Spleen (tissue), 11 donors: ENCODE measurements around the gene MTX1. TPM values are rescaled to one million over a fixed set of nuclear protein-coding genes. Genes with fewer than 3 reads are reported as not detected.
A peak's percentile ranks its signal among the peaks of the same experiment; 100 is the strongest.

Experiments
- DNase-seq: peaks from one replicate; pipeline ENCODE4 v3.0.0-alpha.2; 2020
- H3K27ac ChIP-seq, 8 donors: fragments of 200-600 bp; sonication (generic) in 7 of 8; 1 replicate in 4 of 8; 2 replicates in 4 of 8; pipeline versions ENCODE4 v1.5.0 to v1.8.0; 2016 to 2021; ENCODE audit warnings: inconsistent platforms in 4 of 8, mild to moderate bottlenecking in 4 of 8, moderate library complexity in 1 of 8
- H3K27me3 ChIP-seq, 7 donors: fragments of 200-600 bp; sonication (generic) in 6 of 7; replicated peaks in 1 of 7; 1 replicate in 4 of 7; 2 replicates in 3 of 7; pipeline versions ENCODE4 v1.5.0 to v1.8.0; 2016 to 2021; ENCODE audit warnings: inconsistent platforms in 3 of 7, mild to moderate bottlenecking in 1 of 7
- H3K36me3 ChIP-seq, 6 donors: fragments of 200-600 bp; sonication (generic) in 5 of 6; 1 replicate in 4 of 6; 2 replicates in 2 of 6; pipeline versions ENCODE4 v1.5.0 to v1.8.0; 2016 to 2021; ENCODE audit warnings: inconsistent platforms in 2 of 6
- H3K4me1 ChIP-seq, 6 donors: fragments of 200-600 bp; sonication (generic) in 5 of 6; 1 replicate in 3 of 6; 2 replicates in 3 of 6; pipeline versions ENCODE4 v1.5.0 to v1.8.0; 2016 to 2021; ENCODE audit warnings: inconsistent platforms in 3 of 6
- H3K4me3 ChIP-seq, 8 donors: fragments of 200-600 bp; sonication (generic) in 7 of 8; 1 replicate in 4 of 8; 2 replicates in 4 of 8; pipeline versions ENCODE4 v1.5.0 to v1.8.0; 2016 to 2021; ENCODE audit warnings: inconsistent platforms in 4 of 8, mild to moderate bottlenecking in 4 of 8, moderate library complexity in 2 of 8
- H3K9me3 ChIP-seq, 8 donors: fragments of 200-600 bp; sonication (generic) in 7 of 8; 1 replicate in 4 of 8; 2 replicates in 4 of 8; pipeline versions ENCODE4 v1.5.0 to v1.8.0; 2016 to 2021; ENCODE audit warnings: inconsistent platforms in 4 of 8
- CTCF ChIP-seq, 11 experiments: fragments of 200-600 bp in 7 of 11; fragments of 450-650 bp in 4 of 11; sonication (generic) in 4 of 11; IDR thresholded peaks in 8 of 11; conservative IDR thresholded peaks in 3 of 11; 1 replicate in 7 of 11; 2 replicates in 4 of 11; pipeline versions ENCODE4 v1.4.0 to v1.8.0; 2016 to 2021; ENCODE audit warnings: antibody characterized with exemption in 11 of 11, inconsistent platforms in 4 of 11, mild to moderate bottlenecking in 1 of 11
- POLR2A ChIP-seq, 3 donors: fragments of 450-650 bp; IDR thresholded peaks; one replicate each; pipeline ENCODE4 v1.5.1; 2017; ENCODE audit warnings: antibody characterized with exemption in 3 of 3, mild to moderate bottlenecking in 1 of 3
- POLR2AphosphoS5 ChIP-seq, 3 donors: sonication (generic); formaldehyde crosslinking; IDR thresholded peaks; one replicate each; pipeline ENCODE4 v1.5.1; 2017; ENCODE audit warnings: antibody characterized with exemption in 3 of 3
- WGBS, 5 donors: extraction: QIAGEN DNeasy Blood & Tissue Kit in 3 of 5; methylation state at CpG; one replicate each; pipeline versions ENCODE4 v1.1.5 to v1.1.7; 2013 to 2018; 5-methylcytosine and 5-hydroxymethylcytosine counted together
- intact Hi-C: fragments of 100-400 bp; cut with DNase I; formaldehyde crosslinking; loops from one replicate; pipeline ENCODE4 v1.15.0; 2023; ENCODE audit warnings: low total_unique reads
- polyA plus RNA-seq, 3 donors: library from polyadenylated mRNA; stranded (reverse); fragments of 200-250 nt; gene quantifications; one replicate each; pipeline ENCODE4 v1.2.1, GENCODE V29; 2013
- total RNA-seq, 7 donors: library from RNA; depleted of rRNA in 3 of 7; stranded (reverse); fragments of >200 nt in 3 of 7; fragmentation: NEBNext Ultra II Directional in 4 of 7; extraction: Animal tissue kit (Norgen Biotek cat#: 25700) in 4 of 7; gene quantifications; one replicate each; pipeline versions ENCODE4 v1.1.0 to v1.2.1, GENCODE V29; 2016 to 2021
- donor health status: healthy with polysubstance abuse.
- donor health status: DM: no; HTN: no; CAD: no; lungs with moderate emphysema.
- donor health status: DM: no; HTN: no; CAD: no.
- donor health status: Bipolar disorder and iron deficiency.
- donor health status: healthy.
- donor health status: DM: no; HTN: no; CAD: no.
- donor health status: DM: yes; HTN: yes; CAD: no.

Gene MTX1
- total and polyA plus RNA-seq, 10 donors: 28.2 to 48.4 (median 38.5) TPM

- intact Hi-C loops: loop anchor here (10.0 kb wide), 1 partner anchor 52 kb away; the partner anchor contains the start of genes KRTCAP2 and TRIM46
- 0 to 1% (median 0%) methylated on average over 7 of the region's 7 CpGs for WGBS, 5 donors
- H3K4me1 ChIP-seq: peaks cover 7 to 68% (median 49%) of the 10 kb centered on the region in 6 donors
- no peaks in the 10 kb centered on the region for H3K27me3 ChIP-seq
- no peaks in the 10 kb centered on the region for H3K9me3 ChIP-seq
- TF ChIP-seq POLR2AphosphoS5 (IDR thresholded peaks at IDR 0.05) (peak in 1 of 3 donors; percentile 9), CTCF (IDR thresholded peaks at IDR 0.05 in 8 of 11, conservative IDR thresholded peaks at IDR 0.05 in 3 of 11) (peak; percentile 46 to 93 (median 79)), POLR2A (IDR thresholded peaks at IDR 0.05) (no peak)
- H3K36me3 ChIP-seq: no peaks in the 10 kb centered on the region
- peak; percentile 92 for DNase-seq
- peak overlapping the region; percentile 52 to 81 (median 62) for H3K4me3 ChIP-seq
- peak overlapping the region; percentile 71 to 90 (median 90) for H3K27ac ChIP-seq
Observed at GRCh38 chr1:155226188-155226909, 17.9 kb downstream of the MTX1 start.

GRCh38 chr1:155226910-155227260, 18.4 kb downstream of the MTX1 start:
- Histone ChIP-seq H3K27ac (peak overlapping the region; percentile 71 to 90 (median 90)), H3K4me1 (peaks cover 7 to 63% (median 47%) of the 10 kb centered on the region in 6 donors), H3K4me3 (peak overlapping the region; percentile 52 to 81 (median 62)), H3K36me3 (no peaks in the 10 kb centered on the region), H3K27me3 (no peaks in the 10 kb centered on the region), H3K9me3 (no peaks in the 10 kb centered on the region)
- peak in 6 of 11 experiments; percentile 0 to 30 (median 26) for TF ChIP-seq CTCF (IDR thresholded peaks at IDR 0.05 in 8 of 11, conservative IDR thresholded peaks at IDR 0.05 in 3 of 11)
- TF ChIP-seq POLR2AphosphoS5 (IDR thresholded peaks at IDR 0.05): no peak
- TF ChIP-seq POLR2A (IDR thresholded peaks at IDR 0.05): no peak
- 0 to 1% (median 0%) methylated on average over 19 of the region's 19 CpGs for WGBS, 5 donors
- intact Hi-C loops: loop anchor here (10.0 kb wide), 1 partner anchor 52 kb away; the partner anchor contains the start of genes KRTCAP2 and TRIM46
- DNase-seq: peak; percentile 89

GRCh38 chr1:155227261-155228095, 19.0 kb downstream of the MTX1 start:
- DNase-seq: peak; percentile 98
- H3K27ac ChIP-seq: peak overlapping the region; percentile 71 to 90 (median 90)
- no peaks in the 10 kb centered on the region for H3K36me3 ChIP-seq
- no peaks in the 10 kb centered on the region for H3K27me3 ChIP-seq
- H3K4me1 ChIP-seq: peaks cover 7 to 64% (median 47%) of the 10 kb centered on the region in 6 donors
- peak; percentile 91 to 95 (median 91) for TF ChIP-seq POLR2AphosphoS5 (IDR thresholded peaks at IDR 0.05)
- peak in 2 of 11 experiments; percentile 13 to 20 for TF ChIP-seq CTCF (IDR thresholded peaks at IDR 0.05 in 8 of 11, conservative IDR thresholded peaks at IDR 0.05 in 3 of 11)
- peak in 2 of 3 donors; percentile 36 to 57 for TF ChIP-seq POLR2A (IDR thresholded peaks at IDR 0.05)
- 0 to 1% (median 1%) methylated on average over 39 to 42 of the region's 42 CpGs for WGBS, 5 donors
- H3K9me3 ChIP-seq: no peaks in the 10 kb centered on the region
- peak overlapping the region; percentile 52 to 81 (median 62) for H3K4me3 ChIP-seq
- intact Hi-C loops: loop anchor here (10.0 kb wide), 1 partner anchor 53 kb away; the partner anchor contains the start of genes KRTCAP2 and TRIM46
